Measurements from ENCODE around the gene CIT. TPM values are rescaled to one million over a fixed set of nuclear protein-coding genes. Genes with fewer than 3 reads are reported as not detected.
"Not testable (repeated sequence)": the region's sequence is repeated elsewhere in the genome, so short reads cannot be mapped to it uniquely, and the experiment has no call there.

The CIT gene
- total RNA-seq, 2 experiments from 2014 or later = 43.3 to 48.4 TPM

GRCh38 chr12:119665164-119665929, 211.8 kb downstream of the CIT start:
- POLR2A ChIA-PET = interaction anchor here (0.6 kb wide), 1 partner anchor 225 kb away, joined by 3 read pairs; no protein-coding TSS in a partner anchor
- H3K36me3 Mint-ChIP-seq (ENCODE audit: low read depth) = peaks cover 15% of the 10 kb centered on the region
- DNase-seq (no peak), ATAC-seq (no peak)
- H3K9me3 Mint-ChIP-seq = no peaks in the 10 kb centered on the region
- intact Hi-C loops (cut with micrococcal nuclease) = no loop called here
- TF ChIP-seq, protein P1, sequence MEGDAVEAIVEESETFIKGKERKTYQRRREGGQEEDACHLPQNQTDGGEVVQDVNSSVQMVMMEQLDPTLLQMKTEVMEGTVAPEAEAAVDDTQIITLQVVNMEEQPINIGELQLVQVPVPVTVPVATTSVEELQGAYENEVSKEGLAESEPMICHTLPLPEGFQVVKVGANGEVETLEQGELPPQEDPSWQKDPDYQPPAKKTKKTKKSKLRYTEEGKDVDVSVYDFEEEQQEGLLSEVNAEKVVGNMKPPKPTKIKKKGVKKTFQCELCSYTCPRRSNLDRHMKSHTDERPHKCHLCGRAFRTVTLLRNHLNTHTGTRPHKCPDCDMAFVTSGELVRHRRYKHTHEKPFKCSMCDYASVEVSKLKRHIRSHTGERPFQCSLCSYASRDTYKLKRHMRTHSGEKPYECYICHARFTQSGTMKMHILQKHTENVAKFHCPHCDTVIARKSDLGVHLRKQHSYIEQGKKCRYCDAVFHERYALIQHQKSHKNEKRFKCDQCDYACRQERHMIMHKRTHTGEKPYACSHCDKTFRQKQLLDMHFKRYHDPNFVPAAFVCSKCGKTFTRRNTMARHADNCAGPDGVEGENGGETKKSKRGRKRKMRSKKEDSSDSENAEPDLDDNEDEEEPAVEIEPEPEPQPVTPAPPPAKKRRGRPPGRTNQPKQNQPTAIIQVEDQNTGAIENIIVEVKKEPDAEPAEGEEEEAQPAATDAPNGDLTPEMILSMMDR (IDR thresholded peaks at IDR 0.05) = no peak
- CTCF ChIA-PET = interaction anchor here (0.9 to 2.0 kb wide), 6 partner anchors 9 to 1289 kb away, joined by 3 to 11 read pairs (median 3); no protein-coding TSS in a partner anchor
- H3K4me1 Mint-ChIP-seq (ENCODE audit: low read depth) = peaks cover 25% of the 10 kb centered on the region
- H3K4me3 Mint-ChIP-seq = no peak overlapping the region
- H3K27ac Mint-ChIP-seq = no peak overlapping the region
- H3K27me3 Mint-ChIP-seq = no peaks in the 10 kb centered on the region

DNA sequence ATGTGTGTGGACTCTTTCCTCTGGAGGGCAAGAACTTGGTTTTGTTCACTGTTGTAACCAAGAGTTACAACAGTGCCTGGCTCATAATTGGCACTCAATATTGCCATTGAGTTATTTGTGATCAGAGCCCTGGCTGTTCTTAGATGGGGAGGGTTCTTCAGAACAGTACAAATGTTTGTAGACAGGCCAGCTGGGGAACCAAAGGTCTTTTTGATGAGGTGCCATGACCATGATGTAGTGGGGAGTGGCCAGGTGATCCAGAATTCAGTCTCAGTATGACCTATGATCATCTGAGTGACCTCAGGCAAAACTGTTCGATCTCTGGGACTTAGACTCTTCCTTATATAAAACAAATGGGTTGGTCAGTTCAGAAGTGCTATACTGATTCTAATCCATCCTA, 212.5 kb downstream of the CIT start:
- H3K4me3 Mint-ChIP-seq = no peak overlapping the region
- DNase-seq (no peak), ATAC-seq (no peak)
- H3K36me3 Mint-ChIP-seq (ENCODE audit: low read depth) = peaks cover 8% of the 10 kb centered on the region
- TF ChIP-seq, protein P1 (IDR thresholded peaks at IDR 0.05) = no peak
- no peaks in the 10 kb centered on the region for H3K9me3 Mint-ChIP-seq
- peaks cover 18% of the 10 kb centered on the region for H3K4me1 Mint-ChIP-seq (ENCODE audit: low read depth)
- CTCF ChIA-PET = interaction anchor here (0.8 to 1.7 kb wide), 2 partner anchors 11 to 221 kb away, joined by 3 to 5 read pairs; no protein-coding TSS in a partner anchor
- POLR2A ChIA-PET = no interaction called here
- intact Hi-C loops (cut with micrococcal nuclease) = no loop called here
- H3K27me3 Mint-ChIP-seq = no peaks in the 10 kb centered on the region
- no peak overlapping the region for H3K27ac Mint-ChIP-seq

DNA sequence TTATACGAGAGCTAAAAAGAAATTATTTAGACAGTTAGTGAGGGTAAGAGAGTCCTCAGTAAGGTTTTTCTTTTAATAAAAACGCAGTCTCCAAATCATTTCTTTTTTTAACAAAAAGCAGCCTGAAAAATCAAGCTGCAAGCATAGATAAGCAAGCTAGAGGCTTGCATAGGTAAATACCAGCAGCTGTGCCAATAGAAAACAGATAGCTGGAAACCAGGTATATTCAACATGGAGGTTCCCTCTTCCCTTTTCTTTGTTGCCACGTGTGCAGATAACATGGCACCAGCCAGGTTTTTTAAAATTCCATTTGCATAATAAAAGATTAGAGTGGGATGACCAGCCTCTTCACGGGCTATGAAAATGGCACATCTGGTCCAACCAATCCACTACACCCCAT, 215.2 kb downstream of the CIT start:
- Mint-ChIP-seq H3K36me3 (ENCODE audit: low read depth) (no peaks in the 10 kb centered on the region), H3K27me3 (no peaks in the 10 kb centered on the region), H3K4me3 (no peak overlapping the region), H3K4me1 (ENCODE audit: low read depth) (peaks cover 10% of the 10 kb centered on the region), H3K9me3 (no peaks in the 10 kb centered on the region), H3K27ac (no peak overlapping the region)
- TF ChIP-seq, protein P1 (IDR thresholded peaks at IDR 0.05) = no peak
- no peak for DNase-seq
- intact Hi-C loops (cut with micrococcal nuclease) = no loop called here
- no peak for ATAC-seq
- CTCF ChIA-PET = interaction anchor here (1.2 to 1.6 kb wide), 2 partner anchors 8 to 12 kb away, joined by 3 to 7 read pairs; no protein-coding TSS in a partner anchor
- POLR2A ChIA-PET = no interaction called here

- ATAC-seq = peak; percentile 34
- Mint-ChIP-seq H3K4me1 (ENCODE audit: low read depth) (no peaks in the 10 kb centered on the region), H3K27me3 (no peaks in the 10 kb centered on the region), H3K4me3 (no peak overlapping the region), H3K36me3 (ENCODE audit: low read depth) (no peaks in the 10 kb centered on the region), H3K9me3 (no peaks in the 10 kb centered on the region), H3K27ac (no peak overlapping the region)
- ChIA-PET CTCF (interaction anchor here (0.8 to 2.7 kb wide), 2 partner anchors 11 to 216 kb away, joined by 3 to 16 read pairs; no protein-coding TSS in a partner anchor), POLR2A (no interaction called here)
- DNase-seq = no peak
- TF ChIP-seq, protein P1 (IDR thresholded peaks at IDR 0.05) = no peak
- intact Hi-C loops (cut with micrococcal nuclease) = no loop called here
Measured at GRCh38 chr12:119660076-119660475, 217.0 kb downstream of the CIT start.

- POLR2A ChIA-PET = no interaction called here
Measured at GRCh38 chr12:119659289-119659897, 217.7 kb downstream of the CIT start.

DNA sequence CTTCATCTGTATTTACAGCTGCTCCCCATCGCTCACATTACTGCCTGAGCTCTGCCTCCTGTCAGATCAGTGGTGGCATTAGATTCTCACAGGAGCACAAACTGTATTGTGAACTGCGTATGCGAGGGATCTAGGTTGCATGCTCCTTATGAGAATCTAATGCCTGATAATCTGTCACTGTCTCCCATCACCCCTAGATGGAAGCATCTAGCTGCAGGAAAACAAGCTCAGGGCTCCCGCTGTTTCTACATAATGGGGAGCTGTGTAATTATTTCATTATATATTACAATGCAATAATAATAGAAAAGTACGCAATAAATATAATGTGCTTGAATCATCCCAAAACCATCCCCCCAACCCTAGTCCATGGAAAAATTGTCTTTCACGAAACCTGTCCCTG, 219.0 kb downstream of the CIT start:
- H3K27me3 Mint-ChIP-seq; DNase-seq; intact Hi-C loops (cut with micrococcal nuclease); H3K4me1 Mint-ChIP-seq (ENCODE audit: low read depth); H3K36me3 Mint-ChIP-seq (ENCODE audit: low read depth); H3K9me3 Mint-ChIP-seq; POLR2A ChIA-PET; ATAC-seq; H3K27ac Mint-ChIP-seq; H3K4me3 Mint-ChIP-seq: not testable (repeated sequence)
- CTCF ChIA-PET = interaction anchor here (0.9 to 2.7 kb wide), 6 partner anchors 9 to 142 kb away, joined by 3 to 16 read pairs (median 4); partner anchors contain the start of gene PRKAB1

More at GRCh38 chr12:119659289-119659897, 217.7 kb downstream of the CIT start:
- DNase-seq (peak; percentile 61), ATAC-seq (peak; percentile 74)
- intact Hi-C loops (cut with micrococcal nuclease) = no loop called here
- H3K27me3 Mint-ChIP-seq = no peaks in the 10 kb centered on the region
- H3K36me3 Mint-ChIP-seq (ENCODE audit: low read depth) = no peaks in the 10 kb centered on the region
- no peaks in the 10 kb centered on the region for H3K9me3 Mint-ChIP-seq
- no peaks in the 10 kb centered on the region for H3K4me1 Mint-ChIP-seq (ENCODE audit: low read depth)
- TF ChIP-seq, protein P1 (IDR thresholded peaks at IDR 0.05) = peak; percentile 92
- no peak overlapping the region for H3K27ac Mint-ChIP-seq
- no peak overlapping the region for H3K4me3 Mint-ChIP-seq
- CTCF ChIA-PET = interaction anchor here (0.8 to 2.7 kb wide), 5 partner anchors 10 to 215 kb away, joined by 3 to 16 read pairs (median 4); no protein-coding TSS in a partner anchor

GRCh38 chr12:119657001-119657400, 220.1 kb downstream of the CIT start:
- H3K27ac Mint-ChIP-seq; ATAC-seq; H3K4me3 Mint-ChIP-seq; H3K36me3 Mint-ChIP-seq (ENCODE audit: low read depth); H3K27me3 Mint-ChIP-seq; intact Hi-C loops (cut with micrococcal nuclease); POLR2A ChIA-PET; DNase-seq; H3K4me1 Mint-ChIP-seq (ENCODE audit: low read depth): not testable (repeated sequence)
- CTCF ChIA-PET = interaction anchor here (1.7 kb wide), 1 partner anchor 94 kb away, joined by 3 read pairs; no protein-coding TSS in a partner anchor
- peaks cover 15% of the 10 kb centered on the region for H3K9me3 Mint-ChIP-seq

Data from activated CD8-positive, alpha-beta T cell treated with anti-CD3 and anti-CD28 coated beads for 36 hours (primary cell).